ENCODE data around the gene MAGI2. TPM values are rescaled to one million over a fixed set of nuclear protein-coding genes. Genes with fewer than 3 reads are reported as not detected.

MAGI2 gene
- total and polyA plus RNA-seq, 8 donors = 6.1 to 9.2 (median 7.1) TPM

- ATAC-seq = no peak
- no peak overlapping the region for H3K4me3 ChIP-seq
- H3K9me3 ChIP-seq = no peaks in the 10 kb centered on the region
- no peaks in the 10 kb centered on the region for H3K27me3 ChIP-seq
- intact Hi-C loops (cut with DNase I) = no loop called here
- no peak for DNase-seq
- no peaks in the 10 kb centered on the region for H3K36me3 ChIP-seq
- H3K27ac ChIP-seq = no peak overlapping the region
- TF ChIP-seq, protein P1, sequence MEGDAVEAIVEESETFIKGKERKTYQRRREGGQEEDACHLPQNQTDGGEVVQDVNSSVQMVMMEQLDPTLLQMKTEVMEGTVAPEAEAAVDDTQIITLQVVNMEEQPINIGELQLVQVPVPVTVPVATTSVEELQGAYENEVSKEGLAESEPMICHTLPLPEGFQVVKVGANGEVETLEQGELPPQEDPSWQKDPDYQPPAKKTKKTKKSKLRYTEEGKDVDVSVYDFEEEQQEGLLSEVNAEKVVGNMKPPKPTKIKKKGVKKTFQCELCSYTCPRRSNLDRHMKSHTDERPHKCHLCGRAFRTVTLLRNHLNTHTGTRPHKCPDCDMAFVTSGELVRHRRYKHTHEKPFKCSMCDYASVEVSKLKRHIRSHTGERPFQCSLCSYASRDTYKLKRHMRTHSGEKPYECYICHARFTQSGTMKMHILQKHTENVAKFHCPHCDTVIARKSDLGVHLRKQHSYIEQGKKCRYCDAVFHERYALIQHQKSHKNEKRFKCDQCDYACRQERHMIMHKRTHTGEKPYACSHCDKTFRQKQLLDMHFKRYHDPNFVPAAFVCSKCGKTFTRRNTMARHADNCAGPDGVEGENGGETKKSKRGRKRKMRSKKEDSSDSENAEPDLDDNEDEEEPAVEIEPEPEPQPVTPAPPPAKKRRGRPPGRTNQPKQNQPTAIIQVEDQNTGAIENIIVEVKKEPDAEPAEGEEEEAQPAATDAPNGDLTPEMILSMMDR (IDR thresholded peaks at IDR 0.05) = no peak
- H3K4me1 ChIP-seq = no peaks in the 10 kb centered on the region
Measured at GRCh38 chr7:78080241-78080640, 1373.2 kb downstream of the MAGI2 start.

DNA sequence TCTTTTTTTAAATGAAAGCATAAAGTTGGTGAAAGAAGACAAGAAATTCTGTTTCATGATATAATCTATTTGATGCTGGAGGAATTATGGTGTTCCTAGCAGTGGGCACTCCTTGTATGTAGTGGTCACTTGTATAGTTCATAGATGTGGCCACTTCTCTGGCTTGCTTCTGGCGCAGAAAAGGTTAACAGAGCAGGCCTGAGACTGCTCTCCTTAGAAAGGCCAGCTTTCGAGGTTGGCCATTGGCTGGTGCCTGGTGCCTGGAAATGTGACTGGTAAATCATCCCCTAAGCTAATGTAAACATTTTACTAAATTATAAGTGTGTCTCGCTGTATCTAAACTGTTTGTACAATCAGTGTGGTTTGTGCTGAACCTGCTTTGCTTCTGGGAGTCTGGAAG, 1378.8 kb downstream of the MAGI2 start:
- Histone ChIP-seq H3K27me3 (no peaks in the 10 kb centered on the region), H3K4me1 (peaks cover 0 to 5% of the 10 kb centered on the region in 2 donors), H3K4me3 (no peak overlapping the region), H3K36me3 (no peaks in the 10 kb centered on the region), H3K27ac (no peak overlapping the region), H3K9me3 (no peaks in the 10 kb centered on the region)
- intact Hi-C loops (cut with DNase I) = no loop called here
- TF ChIP-seq, protein P1 (IDR thresholded peaks at IDR 0.05) = no peak
- ATAC-seq = no peak
- DNase-seq = no peak

DNA sequence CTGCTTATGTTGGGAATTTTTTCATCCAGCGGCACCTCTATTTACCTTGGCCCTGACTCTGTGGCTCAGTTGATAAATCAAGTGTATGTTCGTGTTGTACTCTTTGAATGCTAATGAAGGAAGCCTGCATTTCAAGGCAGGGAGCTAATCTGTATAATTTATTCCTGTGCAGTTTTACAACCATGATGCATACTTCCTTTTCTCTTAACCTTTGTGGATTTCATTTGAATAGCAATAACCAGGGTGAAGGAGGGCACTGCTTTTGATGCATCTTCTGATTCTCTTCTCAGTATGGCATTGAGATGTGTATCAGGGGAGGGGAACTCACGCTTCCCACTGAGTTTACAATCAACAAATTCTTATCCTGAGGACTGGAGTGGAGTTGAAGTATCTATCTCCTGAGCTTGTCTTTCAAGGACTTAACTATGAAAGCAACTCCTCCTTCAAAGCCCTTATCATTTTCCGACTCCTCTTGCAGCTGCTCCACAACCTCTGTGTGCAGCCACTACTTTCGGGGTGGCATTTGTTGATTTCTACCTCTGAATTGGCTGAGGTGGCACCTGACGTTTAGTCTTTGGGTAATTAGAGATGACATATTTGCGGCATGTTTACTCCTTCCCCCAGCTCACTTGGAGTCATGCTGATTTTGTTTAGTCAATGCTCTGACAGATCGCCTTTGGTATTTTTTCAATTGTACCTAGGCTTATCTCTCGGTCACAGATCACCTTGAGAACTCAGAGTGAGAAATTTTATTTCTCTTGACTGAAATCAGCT, 1379.7 kb downstream of the MAGI2 start:
- peak in 1 of 4 donors; percentile 26 for DNase-seq

GRCh38 chr7:78072201-78072590, 1381.3 kb downstream of the MAGI2 start:
- intact Hi-C loops (cut with DNase I) = no loop called here
- Histone ChIP-seq H3K4me3 (no peak overlapping the region), H3K9me3 (no peaks in the 10 kb centered on the region), H3K27ac (no peak overlapping the region), H3K4me1 (peaks cover 0 to 5% of the 10 kb centered on the region in 2 donors), H3K27me3 (no peaks in the 10 kb centered on the region), H3K36me3 (no peaks in the 10 kb centered on the region)
- ATAC-seq (peak; percentile 71), DNase-seq (no peak)
- TF ChIP-seq, protein P1 (IDR thresholded peaks at IDR 0.05) = no peak

More for the DNA sequence above, 1379.7 kb downstream of the MAGI2 start:
- Histone ChIP-seq H3K4me1 (peaks cover 0 to 5% of the 10 kb centered on the region in 2 donors), H3K27me3 (no peaks in the 10 kb centered on the region), H3K9me3 (no peaks in the 10 kb centered on the region), H3K36me3 (no peaks in the 10 kb centered on the region), H3K27ac (no peak overlapping the region), H3K4me3 (no peak overlapping the region)
- intact Hi-C loops (cut with DNase I) = no loop called here
- TF ChIP-seq, protein P1 (IDR thresholded peaks at IDR 0.05) = no peak
- peak; percentile 82 for ATAC-seq

DNA sequence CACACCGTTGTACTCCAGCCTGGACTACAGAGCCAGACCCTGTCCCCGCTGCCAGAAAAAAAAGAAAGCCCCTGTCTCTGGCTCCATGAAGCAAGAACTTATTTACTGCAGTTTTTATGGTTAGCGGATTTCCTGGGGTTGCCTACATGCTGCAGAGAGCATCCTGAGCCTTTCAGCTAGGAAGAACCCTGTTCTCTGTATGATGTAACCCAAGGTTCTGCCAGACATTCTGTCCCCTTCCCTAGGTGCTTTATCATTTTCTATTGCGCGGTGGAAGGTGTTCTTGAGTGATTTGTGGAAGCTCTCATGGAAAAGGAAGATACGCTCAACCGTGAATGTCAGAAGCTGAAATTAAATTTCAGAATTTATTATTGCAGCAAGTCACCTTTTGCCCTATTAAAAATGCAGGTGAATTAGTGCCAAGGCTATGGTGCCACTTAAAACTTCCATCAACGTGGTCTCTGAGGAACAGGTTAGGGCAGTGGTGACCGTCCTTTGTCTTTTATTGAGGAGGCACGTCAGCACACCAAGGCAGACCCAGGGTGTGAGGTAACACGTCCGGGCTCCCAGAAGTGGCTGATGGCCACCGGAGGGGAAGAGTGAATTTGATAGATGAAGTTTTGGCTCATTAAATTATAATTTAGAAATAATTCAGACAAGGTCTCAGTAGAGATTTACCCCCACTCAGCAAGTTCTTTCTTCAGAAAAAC, 1381.8 kb downstream of the MAGI2 start:
- TF ChIP-seq, protein P1 (IDR thresholded peaks at IDR 0.05) = no peak
- Histone ChIP-seq H3K27ac (no peak overlapping the region), H3K4me3 (no peak overlapping the region), H3K36me3 (no peaks in the 10 kb centered on the region), H3K9me3 (no peaks in the 10 kb centered on the region), H3K4me1 (peaks cover 0 to 5% of the 10 kb centered on the region in 2 donors), H3K27me3 (no peaks in the 10 kb centered on the region)
- DNase-seq = peak in 2 of 4 donors; percentile 36 to 48
- peak; percentile 81 for ATAC-seq
- intact Hi-C loops (cut with DNase I) = no loop called here

Data from left lung (tissue), 10 donors.